ENCODE results near the gene CFAP298.
"Not testable (repeated sequence)": the region's sequence is repeated elsewhere in the genome, so short reads cannot be mapped to it uniquely, and the experiment has no call there.

The CFAP298 gene

GRCh38 chr21:32618218-32618617 is 6.0 kb upstream of the CFAP298 start:
- H3K9me3 ChIP-seq (ENCODE audit: control insufficient read depth in 2 of 2, low read length in 2 of 2); H3K36me3 ChIP-seq (ENCODE audit: control insufficient read depth in 2 of 2, insufficient read depth in 2 of 2, low read length in 2 of 2); H3K9ac ChIP-seq (ENCODE audit: low read depth in 1 of 2, low read length in 2 of 2); H3K27ac ChIP-seq (ENCODE audit: low read depth in 2 of 2, low read length in 2 of 2); H3K4me3 ChIP-seq (ENCODE audit: low read length in 2 of 2); H3K27me3 ChIP-seq (ENCODE audit: control insufficient read depth in 2 of 2, insufficient read depth in 2 of 2, low read length in 2 of 2); H3K4me1 ChIP-seq (ENCODE audit: control insufficient read depth in 2 of 2, insufficient read depth in 2 of 2, low read length in 2 of 2): not testable (repeated sequence)

DNA sequence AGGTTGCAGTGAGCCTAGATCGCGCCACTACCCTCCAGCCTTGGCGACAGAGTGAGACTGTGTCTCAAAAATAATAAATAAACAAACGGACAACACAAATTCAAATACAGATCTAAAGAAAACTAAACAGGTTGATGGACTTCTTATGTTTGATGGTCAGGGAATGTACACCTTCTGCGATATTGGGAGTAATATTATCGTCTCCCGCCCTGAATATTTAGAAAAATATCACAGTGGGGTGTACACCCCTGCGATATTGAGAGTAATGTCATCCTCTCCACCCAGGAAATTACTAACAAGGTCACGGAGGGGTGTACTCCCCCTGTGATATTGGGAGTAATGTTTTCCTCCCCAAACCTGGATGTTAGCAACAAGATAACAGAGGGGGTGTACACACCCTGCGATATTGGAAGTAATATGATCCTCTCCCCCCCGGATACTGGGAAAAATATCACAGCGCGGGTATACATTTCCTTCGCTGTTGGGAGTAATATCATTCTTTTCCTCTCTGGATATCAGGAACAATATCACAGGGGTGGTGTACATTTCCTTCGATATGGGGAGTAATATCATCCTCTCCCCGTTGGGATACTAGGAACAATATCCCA is 1.4 kb upstream of the CFAP298 start:
- Histone ChIP-seq H3K9me3 (ENCODE audit: control insufficient read depth in 2 of 2, low read length in 2 of 2) (no peaks in the 10 kb centered on the region), H3K4me3 (ENCODE audit: low read length in 2 of 2) (peak overlapping the region; percentile 94 to 99), H3K36me3 (ENCODE audit: control insufficient read depth in 2 of 2, insufficient read depth in 2 of 2, low read length in 2 of 2) (peaks cover 5 to 12% of the 10 kb centered on the region in 2 donors), H3K27me3 (ENCODE audit: control insufficient read depth in 2 of 2, insufficient read depth in 2 of 2, low read length in 2 of 2) (no peaks in the 10 kb centered on the region), H3K27ac (ENCODE audit: low read depth in 2 of 2, low read length in 2 of 2) (peak overlapping the region in 1 of 2 donors; percentile 94), H3K4me1 (ENCODE audit: control insufficient read depth in 2 of 2, insufficient read depth in 2 of 2, low read length in 2 of 2) (peaks cover 6% of the 10 kb centered on the region in 2 donors), H3K9ac (ENCODE audit: low read depth in 1 of 2, low read length in 2 of 2) (no peak overlapping the region)

- Histone ChIP-seq H3K4me1 (ENCODE audit: control insufficient read depth in 2 of 2, insufficient read depth in 2 of 2, low read length in 2 of 2) (peaks cover 6% of the 10 kb centered on the region in 2 donors), H3K36me3 (ENCODE audit: control insufficient read depth in 2 of 2, insufficient read depth in 2 of 2, low read length in 2 of 2) (peaks cover 5 to 14% of the 10 kb centered on the region in 2 donors), H3K27ac (ENCODE audit: low read depth in 2 of 2, low read length in 2 of 2) (peak overlapping the region; percentile 88 to 94), H3K27me3 (ENCODE audit: control insufficient read depth in 2 of 2, insufficient read depth in 2 of 2, low read length in 2 of 2) (no peaks in the 10 kb centered on the region), H3K9ac (ENCODE audit: low read depth in 1 of 2, low read length in 2 of 2) (peak overlapping the region; percentile 67 to 84), H3K9me3 (ENCODE audit: control insufficient read depth in 2 of 2, low read length in 2 of 2) (no peaks in the 10 kb centered on the region), H3K4me3 (ENCODE audit: low read length in 2 of 2) (peak overlapping the region; percentile 94 to 99)
These were observed 791 bp upstream of the CFAP298 start for GRCh38 chr21:32612999-32613337.

DNA sequence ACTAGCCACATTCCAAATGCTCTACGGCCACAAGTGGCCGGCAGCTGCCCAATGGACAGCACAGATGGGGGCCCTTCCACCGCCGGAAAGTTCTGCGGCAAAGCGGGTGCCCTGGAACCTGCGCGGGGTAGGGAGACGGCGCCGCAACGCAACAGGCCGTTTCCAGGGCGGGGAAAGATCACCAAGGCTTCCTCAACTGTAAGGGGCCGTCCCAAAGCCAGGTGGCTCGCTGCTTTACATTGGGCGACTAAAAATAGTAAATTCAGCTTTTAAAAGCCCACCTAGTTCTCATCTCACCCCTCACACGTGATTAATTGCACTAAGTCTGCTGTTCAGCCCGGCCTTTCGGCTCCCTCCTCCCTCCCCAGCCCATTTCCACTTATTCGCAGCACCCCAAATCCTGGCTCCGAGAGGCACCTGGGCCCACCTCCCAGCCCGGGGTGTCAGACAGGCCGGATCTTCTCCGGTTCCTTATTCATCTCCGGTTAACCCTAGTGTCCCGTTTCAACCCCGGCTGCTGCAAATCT is 643 bp downstream of the CFAP298 start:
- Histone ChIP-seq H3K4me3 (ENCODE audit: low read length in 2 of 2) (peak overlapping the region; percentile 94 to 99), H3K4me1 (ENCODE audit: control insufficient read depth in 2 of 2, insufficient read depth in 2 of 2, low read length in 2 of 2) (peaks cover 6% of the 10 kb centered on the region in 2 donors), H3K9ac (ENCODE audit: low read depth in 1 of 2, low read length in 2 of 2) (peak overlapping the region; percentile 67 to 84), H3K9me3 (ENCODE audit: control insufficient read depth in 2 of 2, low read length in 2 of 2) (no peaks in the 10 kb centered on the region), H3K36me3 (ENCODE audit: control insufficient read depth in 2 of 2, insufficient read depth in 2 of 2, low read length in 2 of 2) (peaks cover 12 to 20% of the 10 kb centered on the region in 2 donors), H3K27me3 (ENCODE audit: control insufficient read depth in 2 of 2, insufficient read depth in 2 of 2, low read length in 2 of 2) (no peaks in the 10 kb centered on the region), H3K27ac (ENCODE audit: low read depth in 2 of 2, low read length in 2 of 2) (peak overlapping the region; percentile 88 to 94)

DNA sequence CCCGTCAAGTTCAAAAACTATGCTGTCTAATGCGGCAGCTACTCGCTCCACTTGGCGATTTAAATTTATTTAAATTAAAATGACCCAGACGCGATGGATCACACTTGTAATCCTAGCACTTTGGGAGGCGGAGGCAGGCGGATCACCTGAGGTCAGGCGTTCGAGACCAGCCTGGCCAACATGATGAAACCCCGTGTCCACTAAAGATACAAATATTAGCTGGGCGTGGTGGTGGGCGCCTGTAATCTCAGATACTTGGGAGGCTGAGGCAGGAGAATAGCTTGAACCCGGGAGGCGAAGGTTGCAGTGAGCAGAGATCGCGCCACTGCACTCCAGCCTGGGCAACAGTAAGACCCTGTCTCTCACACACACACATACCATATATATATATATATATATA is 1.2 kb downstream of the CFAP298 start:
- not testable (repeated sequence) for H3K27ac ChIP-seq (ENCODE audit: low read depth in 2 of 2, low read length in 2 of 2); H3K27me3 ChIP-seq (ENCODE audit: control insufficient read depth in 2 of 2, insufficient read depth in 2 of 2, low read length in 2 of 2); H3K4me1 ChIP-seq (ENCODE audit: control insufficient read depth in 2 of 2, insufficient read depth in 2 of 2, low read length in 2 of 2); H3K9ac ChIP-seq (ENCODE audit: low read depth in 1 of 2, low read length in 2 of 2); H3K9me3 ChIP-seq (ENCODE audit: control insufficient read depth in 2 of 2, low read length in 2 of 2)
- Histone ChIP-seq H3K36me3 (ENCODE audit: control insufficient read depth in 2 of 2, insufficient read depth in 2 of 2, low read length in 2 of 2) (peaks cover 16 to 25% of the 10 kb centered on the region in 2 donors), H3K4me3 (ENCODE audit: low read length in 2 of 2) (peak overlapping the region in 1 of 2 donors; percentile 26)

GRCh38 chr21:32608851-32609250 is 3.3 kb downstream of the CFAP298 start:
- H3K27me3 ChIP-seq (ENCODE audit: control insufficient read depth in 2 of 2, insufficient read depth in 2 of 2, low read length in 2 of 2): no peaks in the 10 kb centered on the region
- peaks cover 6% of the 10 kb centered on the region in 2 donors for H3K4me1 ChIP-seq (ENCODE audit: control insufficient read depth in 2 of 2, insufficient read depth in 2 of 2, low read length in 2 of 2)
- H3K9ac ChIP-seq (ENCODE audit: low read depth in 1 of 2, low read length in 2 of 2): no peak overlapping the region
- H3K36me3 ChIP-seq (ENCODE audit: control insufficient read depth in 2 of 2, insufficient read depth in 2 of 2, low read length in 2 of 2): peaks cover 37 to 45% of the 10 kb centered on the region in 2 donors
- no peaks in the 10 kb centered on the region for H3K9me3 ChIP-seq (ENCODE audit: control insufficient read depth in 2 of 2, low read length in 2 of 2)
- H3K27ac ChIP-seq (ENCODE audit: low read depth in 2 of 2, low read length in 2 of 2): no peak overlapping the region
- no peak overlapping the region for H3K4me3 ChIP-seq (ENCODE audit: low read length in 2 of 2)

DNA sequence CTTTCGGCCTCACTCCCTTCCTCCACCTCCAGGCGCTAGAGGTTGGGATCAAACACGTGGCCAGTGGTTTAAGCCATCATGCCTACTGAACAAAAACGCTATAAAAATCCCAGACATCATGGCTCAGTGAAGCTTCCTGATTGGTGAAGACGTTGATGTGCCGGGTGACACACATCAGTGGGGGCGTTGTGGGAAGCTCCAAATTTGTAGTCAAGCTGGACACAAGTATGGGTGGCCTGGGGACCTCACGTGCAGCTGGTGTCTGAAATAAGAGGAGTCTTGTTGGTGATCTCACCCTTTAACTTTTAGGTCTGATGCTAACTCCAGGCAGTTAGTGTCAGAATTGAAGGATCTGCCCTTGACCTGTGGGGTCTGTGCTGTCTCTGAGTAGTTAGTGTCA is 6.7 kb downstream of the CFAP298 start:
- H3K36me3 ChIP-seq (ENCODE audit: control insufficient read depth in 2 of 2, insufficient read depth in 2 of 2, low read length in 2 of 2): peaks cover 57 to 66% of the 10 kb centered on the region in 2 donors
- H3K9me3 ChIP-seq (ENCODE audit: control insufficient read depth in 2 of 2, low read length in 2 of 2): no peaks in the 10 kb centered on the region
- no peaks in the 10 kb centered on the region for H3K27me3 ChIP-seq (ENCODE audit: control insufficient read depth in 2 of 2, insufficient read depth in 2 of 2, low read length in 2 of 2)
- H3K27ac ChIP-seq (ENCODE audit: low read depth in 2 of 2, low read length in 2 of 2): no peak overlapping the region
- H3K4me3 ChIP-seq (ENCODE audit: low read length in 2 of 2): no peak overlapping the region
- no peaks in the 10 kb centered on the region for H3K4me1 ChIP-seq (ENCODE audit: control insufficient read depth in 2 of 2, insufficient read depth in 2 of 2, low read length in 2 of 2)
- no peak overlapping the region for H3K9ac ChIP-seq (ENCODE audit: low read depth in 1 of 2, low read length in 2 of 2)

GRCh38 chr21:32604464-32604863 is 7.7 kb downstream of the CFAP298 start:
- no peak overlapping the region for H3K4me3 ChIP-seq (ENCODE audit: low read length in 2 of 2)
- peaks cover 62 to 67% of the 10 kb centered on the region in 2 donors for H3K36me3 ChIP-seq (ENCODE audit: control insufficient read depth in 2 of 2, insufficient read depth in 2 of 2, low read length in 2 of 2)
- no peak overlapping the region for H3K27ac ChIP-seq (ENCODE audit: low read depth in 2 of 2, low read length in 2 of 2)
- H3K9ac ChIP-seq (ENCODE audit: low read depth in 1 of 2, low read length in 2 of 2): no peak overlapping the region
- no peaks in the 10 kb centered on the region for H3K4me1 ChIP-seq (ENCODE audit: control insufficient read depth in 2 of 2, insufficient read depth in 2 of 2, low read length in 2 of 2)
- H3K9me3 ChIP-seq (ENCODE audit: control insufficient read depth in 2 of 2, low read length in 2 of 2): no peaks in the 10 kb centered on the region
- H3K27me3 ChIP-seq (ENCODE audit: control insufficient read depth in 2 of 2, insufficient read depth in 2 of 2, low read length in 2 of 2): no peaks in the 10 kb centered on the region

- no peaks in the 10 kb centered on the region for H3K4me1 ChIP-seq (ENCODE audit: control insufficient read depth in 2 of 2, insufficient read depth in 2 of 2, low read length in 2 of 2)
- H3K4me3 ChIP-seq (ENCODE audit: low read length in 2 of 2): no peak overlapping the region
- no peak overlapping the region for H3K27ac ChIP-seq (ENCODE audit: low read depth in 2 of 2, low read length in 2 of 2)
- H3K27me3 ChIP-seq (ENCODE audit: control insufficient read depth in 2 of 2, insufficient read depth in 2 of 2, low read length in 2 of 2): no peaks in the 10 kb centered on the region
- H3K9ac ChIP-seq (ENCODE audit: low read depth in 1 of 2, low read length in 2 of 2): no peak overlapping the region
- no peaks in the 10 kb centered on the region for H3K9me3 ChIP-seq (ENCODE audit: control insufficient read depth in 2 of 2, low read length in 2 of 2)
- H3K36me3 ChIP-seq (ENCODE audit: control insufficient read depth in 2 of 2, insufficient read depth in 2 of 2, low read length in 2 of 2): peaks cover 63 to 65% of the 10 kb centered on the region in 2 donors
These were observed 9.0 kb downstream of the CFAP298 start for GRCh38 chr21:32603131-32603530.

GRCh38 chr21:32602099-32602498 is 10.1 kb downstream of the CFAP298 start:
- no peak overlapping the region for H3K9ac ChIP-seq (ENCODE audit: low read depth in 1 of 2, low read length in 2 of 2)
- no peaks in the 10 kb centered on the region for H3K27me3 ChIP-seq (ENCODE audit: control insufficient read depth in 2 of 2, insufficient read depth in 2 of 2, low read length in 2 of 2)
- no peak overlapping the region for H3K27ac ChIP-seq (ENCODE audit: low read depth in 2 of 2, low read length in 2 of 2)
- H3K36me3 ChIP-seq (ENCODE audit: control insufficient read depth in 2 of 2, insufficient read depth in 2 of 2, low read length in 2 of 2): peaks cover 60 to 61% of the 10 kb centered on the region in 2 donors
- no peaks in the 10 kb centered on the region for H3K9me3 ChIP-seq (ENCODE audit: control insufficient read depth in 2 of 2, low read length in 2 of 2)
- no peaks in the 10 kb centered on the region for H3K4me1 ChIP-seq (ENCODE audit: control insufficient read depth in 2 of 2, insufficient read depth in 2 of 2, low read length in 2 of 2)
- H3K4me3 ChIP-seq (ENCODE audit: low read length in 2 of 2): no peak overlapping the region

Measured in mucosa of rectum (tissue), 2 donors.